CD4-positive, alpha-beta T cell treated with Interleukin-6 at 100 ng/mL for 8 hours (primary cell): ENCODE measurements around the gene ARSH.
"Not testable (repeated sequence)": the region's sequence is repeated elsewhere in the genome, so short reads cannot be mapped to it uniquely, and the experiment has no call there.

Experiments used
- DNase-seq: peaks from one replicate; pipeline ENCODE4 v3.0.0-alpha.2; 2020; ENCODE audit warnings: mixed read lengths, low spot score

Gene ARSH

GRCh38 chrX:3006495-3006894, at the start of gene ARSH:
TSS of gene ARSH (plus strand) at chrX:3006546. CDS start at chrX:3006613, 67 bp downstream.
- DNase-seq: no peak

GRCh38 chrX:2958199-2958598, 48.1 kb upstream of the ARSH start:
- no peak for DNase-seq

GRCh38 chrX:2960861-2961515, 45.4 kb upstream of the ARSH start:
- no peak for DNase-seq

- DNase-seq: no peak
Measured at GRCh38 chrX:2962381-2962780, 44.0 kb upstream of the ARSH start.

- DNase-seq: not testable (repeated sequence)
Measured at GRCh38 chrX:2963449-2963848, 42.9 kb upstream of the ARSH start.

GRCh38 chrX:2963992-2964794, 42.2 kb upstream of the ARSH start:
- DNase-seq: not testable (repeated sequence)

- DNase-seq: no peak
Measured at GRCh38 chrX:2965965-2966364, 40.4 kb upstream of the ARSH start.

- no peak for DNase-seq
Measured at GRCh38 chrX:2967012-2967411, 39.3 kb upstream of the ARSH start.

- no peak for DNase-seq
Measured at GRCh38 chrX:2967584-2967983, 38.8 kb upstream of the ARSH start.

GRCh38 chrX:2967998-2968909, 38.1 kb upstream of the ARSH start:
- DNase-seq: no peak

- DNase-seq: no peak
Measured at GRCh38 chrX:2969021-2969420, 37.3 kb upstream of the ARSH start.

GRCh38 chrX:2972391-2972790, 34.0 kb upstream of the ARSH start:
- DNase-seq: no peak

- no peak for DNase-seq
Measured at GRCh38 chrX:2974961-2975360, 31.4 kb upstream of the ARSH start.

GRCh38 chrX:2978639-2979038, 27.7 kb upstream of the ARSH start:
- not testable (repeated sequence) for DNase-seq

GRCh38 chrX:2984342-2984741, 22.0 kb upstream of the ARSH start:
- no peak for DNase-seq

GRCh38 chrX:2989565-2989964, 16.8 kb upstream of the ARSH start:
- DNase-seq: no peak

- DNase-seq: no peak
Measured at GRCh38 chrX:3010532-3010931, 4.2 kb downstream of the ARSH start.

- no peak for DNase-seq
Measured at GRCh38 chrX:3017492-3017891, 11.1 kb downstream of the ARSH start.

- DNase-seq: no peak
Measured at GRCh38 chrX:3024176-3024575, 17.8 kb downstream of the ARSH start.

- no peak for DNase-seq
Measured at GRCh38 chrX:3026074-3026815, 19.9 kb downstream of the ARSH start.

- DNase-seq: no peak
Measured at GRCh38 chrX:3029129-3029528, 22.8 kb downstream of the ARSH start.

- DNase-seq: no peak
Measured at GRCh38 chrX:3037218-3037617, 30.9 kb downstream of the ARSH start.
